NB4 (cell line): Measurements from ENCODE around the gene CALHM3.

Experiments
- CTCF ChIP-seq: IDR thresholded peaks from one replicate; pipeline ENCODE4 v1.5.1; 2012; ENCODE audit warnings: low read depth, low read length
- POLR2A ChIP-seq: IDR thresholded peaks from 2 replicates; pipeline ENCODE4 v1.6.1; 2011; ENCODE audit warnings: mild to moderate bottlenecking; ENCODE audit not compliant: insufficient read length; ENCODE audit errors: extremely low read depth

- TF ChIP-seq CTCF (no peak), POLR2A (no peak)
These were observed 25.0 kb downstream of the CALHM3 start for GRCh38 chr10:103454026-103454425.
